HG02759 (cell line): Measurements from ENCODE around the gene SNX9.

ENCODE experiments used
- ATAC-seq: cut with Tn5 transposase; IDR thresholded peaks from one replicate; pipeline ENCODE4 v1.9.1; 2021; ENCODE audit warnings: mild to moderate bottlenecking, moderate library complexity; ENCODE audit not compliant: unreplicated experiment

SNX9 gene

GRCh38 chr6:157974341-157974894 is 151.4 kb downstream of the SNX9 start:
- ATAC-seq = no peak

- no peak for ATAC-seq
These were observed 151.9 kb downstream of the SNX9 start for GRCh38 chr6:157974967-157975366.

GRCh38 chr6:157975456-157975855 is 152.4 kb downstream of the SNX9 start:
- no peak for ATAC-seq

- no peak for ATAC-seq
These were observed 153.5 kb downstream of the SNX9 start for GRCh38 chr6:157976345-157977175.

- ATAC-seq = no peak
These were observed 154.2 kb downstream of the SNX9 start for GRCh38 chr6:157977176-157977804.

GRCh38 chr6:157978021-157978783 is 155.2 kb downstream of the SNX9 start:
- ATAC-seq = no peak

GRCh38 chr6:157980288-157981131 is 157.5 kb downstream of the SNX9 start:
- ATAC-seq = no peak

- peak; percentile 20 for ATAC-seq
These were observed 158.0 kb downstream of the SNX9 start for GRCh38 chr6:157981132-157981394.

GRCh38 chr6:157981395-157982101 is 158.5 kb downstream of the SNX9 start, which contains the start of gene SYNJ2:
TSS of gene SYNJ2 (plus strand) at chr6:157981863. CDS start at chr6:157981962, 99 bp downstream.
- ATAC-seq = peak; percentile 81

- peak; percentile 29 for ATAC-seq
These were observed 159.1 kb downstream of the SNX9 start for GRCh38 chr6:157982102-157982562.

- no peak for ATAC-seq
These were observed 159.7 kb downstream of the SNX9 start for GRCh38 chr6:157982563-157983405.

- no peak for ATAC-seq
These were observed 160.5 kb downstream of the SNX9 start for GRCh38 chr6:157983406-157984119.

- no peak for ATAC-seq
These were observed 161.1 kb downstream of the SNX9 start for GRCh38 chr6:157984128-157984527.

- ATAC-seq = no peak
These were observed 161.7 kb downstream of the SNX9 start for GRCh38 chr6:157984686-157985225.

GRCh38 chr6:157985378-157986155 is 162.5 kb downstream of the SNX9 start:
- no peak for ATAC-seq

- ATAC-seq = no peak
These were observed 165.0 kb downstream of the SNX9 start for GRCh38 chr6:157987788-157988699.
